HFFc6 (cell line): Measurements from ENCODE around the gene RNF19B. TPM values are rescaled to one million over a fixed set of nuclear protein-coding genes. Genes with fewer than 3 reads are reported as not detected.

Experiments used
- DNase-seq: peaks from one replicate; pipeline ENCODE4 v3.0.0-alpha.2; 2018
- H3K27ac Mint-ChIP-seq: 2 replicates; pipeline ENCODE4 v1.8.0; 2020; ENCODE audit warnings: mild to moderate bottlenecking, mixed read lengths
- H3K27me3 Mint-ChIP-seq: 2 replicates; pipeline ENCODE4 v1.8.0; 2021; ENCODE audit warnings: mild to moderate bottlenecking, moderate library complexity, mixed read lengths; ENCODE audit not compliant: insufficient read depth
- H3K36me3 Mint-ChIP-seq: 2 replicates; pipeline ENCODE4 v1.8.0; 2021; ENCODE audit warnings: low read depth, mixed read lengths
- H3K4me1 Mint-ChIP-seq: 2 replicates; pipeline ENCODE4 v1.8.0; 2020; ENCODE audit warnings: low read depth, mixed read lengths
- H3K4me3 Mint-ChIP-seq: 2 replicates; pipeline ENCODE4 v1.8.0; 2020; ENCODE audit warnings: mild to moderate bottlenecking, moderate library complexity, mixed read lengths
- H3K9me3 Mint-ChIP-seq: 2 replicates; pipeline ENCODE4 v1.8.0; 2020; ENCODE audit warnings: mild to moderate bottlenecking, mixed read lengths
- CTCF ChIP-seq: fragments of 200-600 bp; sonication (generic); IDR thresholded peaks from 2 replicates; pipeline ENCODE4 v1.5.0; 2021; ENCODE audit warnings: antibody characterized with exemption, mild to moderate bottlenecking
- long read RNA-seq: library from polyadenylated mRNA; unstranded; transcript quantifications from one replicate; pipeline ENCODE4 v2.0.0, GENCODE V29; 2019
- total RNA-seq, 6 experiments: library from RNA; stranded (reverse); fragmentation: NEBNext Ultra II Directional; extraction: Animal tissue kit (Norgen Biotek cat#: 25700); gene quantifications; 2 replicates in 1 of 6; 3 replicates in 5 of 6; pipeline ENCODE4 v1.2.3, GENCODE V29; 2021

Gene RNF19B
- 10 to 100 TPM in 3 of 6 experiments, 1 to 10 TPM in 3; 9.4 to 10.6 (median 9.9) TPM for total RNA-seq
- long read RNA-seq, partial matches to known transcripts: 0 of 1 reads
- long read RNA-seq, other reads (novel, unspliced or antisense): 1 of 1 reads

GRCh38 chr1:32964461-32965250 is at the start of gene RNF19B:
TSS of gene RNF19B (minus strand) at chr1:32964809. CDS start at chr1:32964685, 124 bp downstream.
- no peaks in the 10 kb centered on the region for H3K9me3 Mint-ChIP-seq
- H3K4me1 Mint-ChIP-seq: peaks cover 41% of the 10 kb centered on the region
- H3K27me3 Mint-ChIP-seq: no peaks in the 10 kb centered on the region; the same call in none of the 2 replicates
- peak within 1 kb of the TSS; percentile 83 for H3K27ac Mint-ChIP-seq
- DNase-seq: peak; percentile 90
- TF ChIP-seq CTCF: peak; percentile 69
- H3K36me3 Mint-ChIP-seq: no peaks in the 10 kb centered on the region
- H3K4me3 Mint-ChIP-seq: peak within 1 kb of the TSS; percentile 88

- Mint-ChIP-seq H3K27me3 (no peaks in the 10 kb centered on the region), H3K4me1 (peaks cover under 1% of the 10 kb centered on the region; the same call in 1 of the 2 replicates), H3K36me3 (peaks cover 28% of the 10 kb centered on the region), H3K9me3 (no peaks in the 10 kb centered on the region), H3K27ac (no peak overlapping the region), H3K4me3 (no peak overlapping the region)
- no peak for TF ChIP-seq CTCF
- no peak for DNase-seq
Observed at GRCh38 chr1:33013791-33014190, 49.2 kb upstream of the RNF19B start.

GRCh38 chr1:33012165-33012564 is 47.6 kb upstream of the RNF19B start:
- no peak for TF ChIP-seq CTCF
- Mint-ChIP-seq H3K4me3 (no peak overlapping the region), H3K27ac (no peak overlapping the region), H3K36me3 (peaks cover 20% of the 10 kb centered on the region), H3K27me3 (no peaks in the 10 kb centered on the region), H3K4me1 (peaks cover 16% of the 10 kb centered on the region), H3K9me3 (no peaks in the 10 kb centered on the region)
- no peak for DNase-seq

- Mint-ChIP-seq H3K4me1 (peaks cover 25% of the 10 kb centered on the region), H3K36me3 (peaks cover 23% of the 10 kb centered on the region)
Observed at GRCh38 chr1:33010932-33011731, 46.5 kb upstream of the RNF19B start.

More at GRCh38 chr1:33010932-33011731, 46.5 kb upstream of the RNF19B start:
- TF ChIP-seq CTCF: no peak
- Mint-ChIP-seq H3K9me3 (no peaks in the 10 kb centered on the region), H3K27ac (no peak overlapping the region), H3K4me3 (no peak overlapping the region), H3K27me3 (no peaks in the 10 kb centered on the region)
- no peak for DNase-seq
